ENCODE data around the gene HIF3A. TPM values are rescaled to one million over a fixed set of nuclear protein-coding genes. Genes with fewer than 3 reads are reported as not detected.

Gene HIF3A
- total RNA-seq, 2 experiments from 2014 or later: not detected

GRCh38 chr19:46386151-46386550 lies 89.3 kb downstream of the HIF3A start:
- Mint-ChIP-seq H3K27me3 (no peaks in the 10 kb centered on the region), H3K27ac (no peak overlapping the region), H3K4me1 (ENCODE audit: low read depth) (no peaks in the 10 kb centered on the region), H3K36me3 (ENCODE audit: low read depth) (peaks cover 83% of the 10 kb centered on the region), H3K4me3 (no peak overlapping the region), H3K9me3 (no peaks in the 10 kb centered on the region)
- no peak for DNase-seq
- H3K4me3 ChIP-seq (ENCODE audit: low read length): no peak overlapping the region
- H3K4me1 ChIP-seq (ENCODE audit: insufficient read depth, low read length): no peaks in the 10 kb centered on the region
- intact Hi-C loops (cut with DNase I, micrococcal nuclease): no loop called here
- no peak for ATAC-seq (ENCODE audit: poor library complexity)
- CTCF ChIA-PET: no interaction called here
- peaks cover 85% of the 10 kb centered on the region for H3K36me3 ChIP-seq (ENCODE audit: insufficient read depth, low read length)
- H3K27ac ChIP-seq (ENCODE audit: low read depth in 1 of 2, low read length in 2 of 2): no peak overlapping the region
- TF ChIP-seq, protein P1, sequence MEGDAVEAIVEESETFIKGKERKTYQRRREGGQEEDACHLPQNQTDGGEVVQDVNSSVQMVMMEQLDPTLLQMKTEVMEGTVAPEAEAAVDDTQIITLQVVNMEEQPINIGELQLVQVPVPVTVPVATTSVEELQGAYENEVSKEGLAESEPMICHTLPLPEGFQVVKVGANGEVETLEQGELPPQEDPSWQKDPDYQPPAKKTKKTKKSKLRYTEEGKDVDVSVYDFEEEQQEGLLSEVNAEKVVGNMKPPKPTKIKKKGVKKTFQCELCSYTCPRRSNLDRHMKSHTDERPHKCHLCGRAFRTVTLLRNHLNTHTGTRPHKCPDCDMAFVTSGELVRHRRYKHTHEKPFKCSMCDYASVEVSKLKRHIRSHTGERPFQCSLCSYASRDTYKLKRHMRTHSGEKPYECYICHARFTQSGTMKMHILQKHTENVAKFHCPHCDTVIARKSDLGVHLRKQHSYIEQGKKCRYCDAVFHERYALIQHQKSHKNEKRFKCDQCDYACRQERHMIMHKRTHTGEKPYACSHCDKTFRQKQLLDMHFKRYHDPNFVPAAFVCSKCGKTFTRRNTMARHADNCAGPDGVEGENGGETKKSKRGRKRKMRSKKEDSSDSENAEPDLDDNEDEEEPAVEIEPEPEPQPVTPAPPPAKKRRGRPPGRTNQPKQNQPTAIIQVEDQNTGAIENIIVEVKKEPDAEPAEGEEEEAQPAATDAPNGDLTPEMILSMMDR (IDR thresholded peaks at IDR 0.05): no peak
- POLR2A ChIA-PET: no interaction called here
- no peaks in the 10 kb centered on the region for H3K27me3 ChIP-seq (ENCODE audit: control insufficient read depth in 1 of 2, insufficient read depth in 2 of 2, low read length in 2 of 2)
- H3K9me3 ChIP-seq (ENCODE audit: control insufficient read depth in 1 of 2, insufficient read depth in 1 of 2, low read length in 2 of 2): no peaks in the 10 kb centered on the region

DNA sequence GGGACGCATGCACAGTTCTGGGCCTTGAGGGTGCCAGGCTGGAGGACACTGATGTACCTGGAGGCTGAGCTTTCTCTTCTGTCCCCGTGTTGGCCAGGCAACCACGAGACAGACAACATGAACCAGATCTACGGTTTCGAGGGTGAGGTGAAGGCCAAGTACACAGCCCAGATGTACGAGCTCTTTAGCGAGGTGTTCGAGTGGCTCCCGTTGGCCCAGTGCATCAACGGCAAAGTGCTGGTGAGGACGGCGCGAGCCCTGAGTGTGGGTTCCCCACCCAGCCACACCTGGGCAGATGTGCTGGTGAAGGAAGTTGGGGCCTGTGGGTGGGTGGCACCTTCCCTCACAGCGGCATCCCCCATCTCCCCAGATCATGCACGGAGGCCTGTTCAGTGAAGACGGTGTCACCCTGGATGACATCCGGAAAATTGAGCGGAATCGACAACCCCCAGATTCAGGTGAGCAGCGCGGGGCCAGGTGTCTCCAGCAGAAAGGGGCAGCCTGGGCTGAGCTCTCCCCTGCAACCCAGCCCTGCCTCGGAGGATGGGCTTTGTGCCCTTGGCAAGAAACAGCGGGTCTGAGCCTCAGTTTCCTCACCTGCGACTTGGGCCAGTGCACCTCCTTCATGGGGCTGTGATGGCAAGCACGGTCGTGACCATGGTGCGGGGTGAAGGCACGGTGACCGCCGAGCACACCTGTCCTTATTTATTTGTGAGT lies 90.3 kb downstream of the HIF3A start:
- DNase-seq (no peak), ATAC-seq (ENCODE audit: poor library complexity) (no peak)
- intact Hi-C loops (cut with DNase I, micrococcal nuclease): no loop called here
- CTCF ChIA-PET: no interaction called here
- peaks cover 80% of the 10 kb centered on the region for H3K36me3 ChIP-seq (ENCODE audit: insufficient read depth, low read length)
- TF ChIP-seq, protein P1 (IDR thresholded peaks at IDR 0.05): no peak
- H3K9me3 ChIP-seq (ENCODE audit: control insufficient read depth in 1 of 2, insufficient read depth in 1 of 2, low read length in 2 of 2): no peaks in the 10 kb centered on the region
- Mint-ChIP-seq H3K27me3 (no peaks in the 10 kb centered on the region), H3K4me1 (ENCODE audit: low read depth) (no peaks in the 10 kb centered on the region), H3K4me3 (no peak overlapping the region), H3K36me3 (ENCODE audit: low read depth) (peaks cover 83% of the 10 kb centered on the region), H3K9me3 (no peaks in the 10 kb centered on the region), H3K27ac (no peak overlapping the region)
- POLR2A ChIA-PET: no interaction called here
- H3K4me3 ChIP-seq (ENCODE audit: low read length): no peak overlapping the region
- H3K27me3 ChIP-seq (ENCODE audit: control insufficient read depth in 1 of 2, insufficient read depth in 2 of 2, low read length in 2 of 2): no peaks in the 10 kb centered on the region
- H3K4me1 ChIP-seq (ENCODE audit: insufficient read depth, low read length): no peaks in the 10 kb centered on the region
- H3K27ac ChIP-seq (ENCODE audit: low read depth in 1 of 2, low read length in 2 of 2): no peak overlapping the region

- ChIA-PET POLR2A (no interaction called here), CTCF (no interaction called here)
- Histone ChIP-seq H3K36me3 (ENCODE audit: insufficient read depth, low read length) (peaks cover 74% of the 10 kb centered on the region), H3K27ac (ENCODE audit: low read depth in 1 of 2, low read length in 2 of 2) (no peak overlapping the region), H3K4me1 (ENCODE audit: insufficient read depth, low read length) (no peaks in the 10 kb centered on the region), H3K27me3 (ENCODE audit: control insufficient read depth in 1 of 2, insufficient read depth in 2 of 2, low read length in 2 of 2) (no peaks in the 10 kb centered on the region), H3K4me3 (ENCODE audit: low read length) (no peak overlapping the region), H3K9me3 (ENCODE audit: control insufficient read depth in 1 of 2, insufficient read depth in 1 of 2, low read length in 2 of 2) (no peaks in the 10 kb centered on the region)
- no peak overlapping the region for H3K27ac Mint-ChIP-seq
- no peaks in the 10 kb centered on the region for H3K9me3 Mint-ChIP-seq
- DNase-seq (no peak), ATAC-seq (ENCODE audit: poor library complexity) (no peak)
- H3K4me3 Mint-ChIP-seq: no peak overlapping the region
- peaks cover 4% of the 10 kb centered on the region for H3K4me1 Mint-ChIP-seq (ENCODE audit: low read depth)
- no peaks in the 10 kb centered on the region for H3K27me3 Mint-ChIP-seq
- TF ChIP-seq, protein P1 (IDR thresholded peaks at IDR 0.05): no peak
- H3K36me3 Mint-ChIP-seq (ENCODE audit: low read depth): peaks cover 83% of the 10 kb centered on the region
- intact Hi-C loops (cut with DNase I, micrococcal nuclease): no loop called here
Observed at GRCh38 chr19:46387713-46388130, 90.9 kb downstream of the HIF3A start.

All from CD4-positive, alpha-beta T cell (primary cell).